Measurements from ENCODE around the gene ALDH5A1. TPM values are rescaled to one million over a fixed set of nuclear protein-coding genes. Genes with fewer than 3 reads are reported as not detected.
A peak's percentile ranks its signal among the peaks of the same experiment; 100 is the strongest.

ALDH5A1 gene
- total and polyA plus RNA-seq, 2 of the 13 experiments (the other 11 are each of a cell fraction or from before 2014, with no cell fraction given) = 12.8 to 32.5 TPM

DNA sequence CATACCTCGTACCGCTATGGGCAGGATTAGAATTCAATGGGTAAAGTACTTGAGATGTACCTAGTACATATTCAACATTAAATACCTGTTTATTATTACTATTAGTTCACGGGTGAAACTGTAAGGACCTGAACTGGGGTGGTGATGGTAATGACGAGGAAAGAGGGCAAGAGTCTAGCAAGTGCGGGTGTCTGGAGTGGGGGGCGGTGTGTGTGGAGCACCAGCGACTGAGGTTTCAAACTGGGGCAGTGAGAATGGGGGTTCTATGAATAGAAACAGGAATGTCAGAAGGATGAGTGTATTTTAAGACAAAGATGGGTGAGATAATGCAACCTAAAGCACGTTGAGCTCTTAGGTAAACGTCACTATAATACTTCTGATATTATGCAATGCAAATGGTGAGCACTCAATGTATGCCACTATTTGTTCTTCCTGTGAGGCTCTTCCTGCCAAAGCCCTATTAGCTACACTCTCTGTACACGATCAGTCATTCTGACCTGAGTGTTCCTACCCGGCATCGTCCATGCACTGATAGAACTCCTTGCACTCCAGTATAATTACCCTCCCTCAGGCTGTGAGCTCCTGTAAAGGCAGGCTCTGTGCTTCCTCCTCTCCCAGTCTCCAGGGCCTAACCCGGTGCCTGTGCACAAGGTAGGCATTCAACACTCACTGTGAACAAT is 55.0 kb downstream of the ALDH5A1 start (continued):
- TF ChIP-seq, protein P1, sequence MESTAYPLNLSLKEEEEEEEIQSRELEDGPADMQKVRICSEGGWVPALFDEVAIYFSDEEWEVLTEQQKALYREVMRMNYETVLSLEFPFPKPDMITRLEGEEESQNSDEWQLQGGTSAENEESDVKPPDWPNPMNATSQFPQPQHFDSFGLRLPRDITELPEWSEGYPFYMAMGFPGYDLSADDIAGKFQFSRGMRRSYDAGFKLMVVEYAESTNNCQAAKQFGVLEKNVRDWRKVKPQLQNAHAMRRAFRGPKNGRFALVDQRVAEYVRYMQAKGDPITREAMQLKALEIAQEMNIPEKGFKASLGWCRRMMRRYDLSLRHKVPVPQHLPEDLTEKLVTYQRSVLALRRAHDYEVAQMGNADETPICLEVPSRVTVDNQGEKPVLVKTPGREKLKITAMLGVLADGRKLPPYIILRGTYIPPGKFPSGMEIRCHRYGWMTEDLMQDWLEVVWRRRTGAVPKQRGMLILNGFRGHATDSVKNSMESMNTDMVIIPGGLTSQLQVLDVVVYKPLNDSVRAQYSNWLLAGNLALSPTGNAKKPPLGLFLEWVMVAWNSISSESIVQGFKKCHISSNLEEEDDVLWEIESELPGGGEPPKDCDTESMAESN (CRISPR knock-in tag; conservative IDR thresholded peaks at IDR 0.05) = no peak
- TF ChIP-seq ZNF816 (CRISPR knock-in tag; IDR thresholded peaks at IDR 0.05; ENCODE audit: borderline replicate concordance) = no peak
- no peak for TF ChIP-seq FOSL2 (CRISPR knock-in tag; IDR thresholded peaks at IDR 0.05)
- no peak for TF ChIP-seq ZFP82 (CRISPR knock-in tag; IDR thresholded peaks at IDR 0.05; ENCODE audit: borderline replicate concordance)
- 0 out of 2 replicates have a peak, but pooled peaks have one; percentile 14 for TF ChIP-seq CEBPG (CRISPR knock-in tag; IDR thresholded peaks at IDR 0.05)

DNA sequence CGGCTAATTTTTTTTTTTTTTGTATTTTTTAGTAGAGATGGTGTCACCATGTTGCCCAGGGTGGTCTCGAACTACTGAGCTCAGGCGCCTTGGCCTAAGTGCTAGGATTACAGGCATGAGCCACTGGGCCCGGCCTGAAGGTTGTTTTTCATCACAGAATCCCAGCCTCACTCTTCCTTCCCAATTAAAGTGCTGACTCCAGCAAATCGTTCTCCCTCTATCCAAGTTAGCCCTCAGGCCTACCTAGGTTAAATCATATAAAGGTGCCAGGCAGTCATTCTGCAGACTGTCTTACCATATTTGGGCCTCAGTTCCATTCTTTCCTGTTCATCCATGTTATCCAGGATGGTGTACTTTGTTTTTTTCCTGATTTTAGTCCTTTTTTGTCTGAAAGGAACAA is 56.4 kb downstream of the ALDH5A1 start:
- no peaks in the 10 kb centered on the region for H3K36me3 ChIP-seq (replicated peaks in 1 of 2; ENCODE audit: control insufficient read depth in 1 of 2, insufficient read depth in 2 of 2, low read length in 2 of 2)
- H2AFZ ChIP-seq (ENCODE audit: low read length) = no peak overlapping the region
- ChIA-PET CTCF (ENCODE audit: low intra/inter-chr PET ratio, low total read pairs) (no interaction called here), POLR2A (no interaction called here)
- H3K9ac ChIP-seq (ENCODE audit: insufficient read depth, low read depth, low read length) = no peak overlapping the region
- no peaks in the 10 kb centered on the region for H3K79me2 ChIP-seq (ENCODE audit: insufficient read depth, low read length)
- WGBS (ENCODE audit: low lambda C conversion rate) = 51% methylated on average over 5 of the region's 5 CpGs
- peaks cover 0 to 7% of the 10 kb centered on the region in 2 experiments; a peak in 2 of 5 replicates for H3K27me3 ChIP-seq (ENCODE audit: control insufficient read depth in 1 of 2, insufficient read depth in 2 of 2, low read length in 2 of 2)
- no peak overlapping the region for H3K27ac ChIP-seq (ENCODE audit: extremely low read length, insufficient read depth, low read length)
- DNase-seq (ENCODE audit: low spot score) (no peak), FAIRE-seq (no peak), ATAC-seq (no peak)
- no peaks in the 10 kb centered on the region for H4K20me1 ChIP-seq (ENCODE audit: insufficient read depth, low read length)
- H3K4me3 ChIP-seq (replicated peaks in 1 of 3; ENCODE audit: insufficient read depth in 1 of 3, low read depth in 2 of 3, low read length in 3 of 3) = no peak overlapping the region
- peaks cover 31% of the 10 kb centered on the region for H3K4me1 ChIP-seq (ENCODE audit: insufficient read depth, low read length)
- no peak overlapping the region for H3K4me2 ChIP-seq (ENCODE audit: low read depth, low read length)
- intact Hi-C loops (cut with micrococcal nuclease; ENCODE audit: unreplicated experiment) (no loop called here), in situ Hi-C loops (cut with HindIII; ENCODE audit: extremely low pct_ligation_motif_present, low pct_unique_long_range_greater_than_20kb) (no loop called here)
- no peaks in the 10 kb centered on the region for H3K9me3 ChIP-seq (ENCODE audit: low read length)
- no TSS peak for BruUV-seq (replicated peaks)
- TF ChIP-seq MAFK (conservative IDR thresholded peaks at IDR 0.05 in 1 of 2, IDR thresholded peaks at IDR 0.05 in 1 of 2; ENCODE audit: low read length in 2 of 2) (peak; percentile 89 to 94), ZNF790 (CRISPR knock-in tag; IDR thresholded peaks at IDR 0.05; ENCODE audit: borderline replicate concordance) (no peak), SRF (IDR thresholded peaks at IDR 0.05; ENCODE audit: low read depth, low read length) (0 out of 2 replicates have a peak, but pooled peaks have one; percentile 17), NFIB (CRISPR knock-in tag; IDR thresholded peaks at IDR 0.05; ENCODE audit: borderline replicate concordance) (no peak), NAIF1 (CRISPR knock-in tag; IDR thresholded peaks at IDR 0.05; ENCODE audit: borderline replicate concordance) (no peak), EHMT2 (IDR thresholded peaks at IDR 0.05; ENCODE audit: borderline replicate concordance, low read depth, low read length) (no peak), MAFF (IDR thresholded peaks at IDR 0.05; ENCODE audit: low read depth, low read length) (peak; percentile 89)
- TF ChIP-seq, protein P2, sequence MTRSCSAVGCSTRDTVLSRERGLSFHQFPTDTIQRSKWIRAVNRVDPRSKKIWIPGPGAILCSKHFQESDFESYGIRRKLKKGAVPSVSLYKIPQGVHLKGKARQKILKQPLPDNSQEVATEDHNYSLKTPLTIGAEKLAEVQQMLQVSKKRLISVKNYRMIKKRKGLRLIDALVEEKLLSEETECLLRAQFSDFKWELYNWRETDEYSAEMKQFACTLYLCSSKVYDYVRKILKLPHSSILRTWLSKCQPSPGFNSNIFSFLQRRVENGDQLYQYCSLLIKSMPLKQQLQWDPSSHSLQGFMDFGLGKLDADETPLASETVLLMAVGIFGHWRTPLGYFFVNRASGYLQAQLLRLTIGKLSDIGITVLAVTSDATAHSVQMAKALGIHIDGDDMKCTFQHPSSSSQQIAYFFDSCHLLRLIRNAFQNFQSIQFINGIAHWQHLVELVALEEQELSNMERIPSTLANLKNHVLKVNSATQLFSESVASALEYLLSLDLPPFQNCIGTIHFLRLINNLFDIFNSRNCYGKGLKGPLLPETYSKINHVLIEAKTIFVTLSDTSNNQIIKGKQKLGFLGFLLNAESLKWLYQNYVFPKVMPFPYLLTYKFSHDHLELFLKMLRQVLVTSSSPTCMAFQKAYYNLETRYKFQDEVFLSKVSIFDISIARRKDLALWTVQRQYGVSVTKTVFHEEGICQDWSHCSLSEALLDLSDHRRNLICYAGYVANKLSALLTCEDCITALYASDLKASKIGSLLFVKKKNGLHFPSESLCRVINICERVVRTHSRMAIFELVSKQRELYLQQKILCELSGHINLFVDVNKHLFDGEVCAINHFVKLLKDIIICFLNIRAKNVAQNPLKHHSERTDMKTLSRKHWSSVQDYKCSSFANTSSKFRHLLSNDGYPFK (CRISPR knock-in tag; IDR thresholded peaks at IDR 0.05; ENCODE audit: borderline replicate concordance) = no peak
- TF ChIP-seq, protein P3, sequence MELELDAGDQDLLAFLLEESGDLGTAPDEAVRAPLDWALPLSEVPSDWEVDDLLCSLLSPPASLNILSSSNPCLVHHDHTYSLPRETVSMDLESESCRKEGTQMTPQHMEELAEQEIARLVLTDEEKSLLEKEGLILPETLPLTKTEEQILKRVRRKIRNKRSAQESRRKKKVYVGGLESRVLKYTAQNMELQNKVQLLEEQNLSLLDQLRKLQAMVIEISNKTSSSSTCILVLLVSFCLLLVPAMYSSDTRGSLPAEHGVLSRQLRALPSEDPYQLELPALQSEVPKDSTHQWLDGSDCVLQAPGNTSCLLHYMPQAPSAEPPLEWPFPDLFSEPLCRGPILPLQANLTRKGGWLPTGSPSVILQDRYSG (CRISPR knock-in tag; IDR thresholded peaks at IDR 0.05) = no peak
- TF ChIP-seq, protein P4, sequence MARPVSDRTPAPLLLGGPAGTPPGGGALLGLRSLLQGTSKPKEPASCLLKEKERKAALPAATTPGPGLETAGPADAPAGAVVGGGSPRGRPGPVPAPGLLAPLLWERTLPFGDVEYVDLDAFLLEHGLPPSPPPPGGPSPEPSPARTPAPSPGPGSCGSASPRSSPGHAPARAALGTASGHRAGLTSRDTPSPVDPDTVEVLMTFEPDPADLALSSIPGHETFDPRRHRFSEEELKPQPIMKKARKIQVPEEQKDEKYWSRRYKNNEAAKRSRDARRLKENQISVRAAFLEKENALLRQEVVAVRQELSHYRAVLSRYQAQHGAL (CRISPR knock-in tag; IDR thresholded peaks at IDR 0.05; ENCODE audit: not compliant biosample characterization) = no peak

Measured in HepG2 (cell line).